Measurements from ENCODE around the gene TTYH3. TPM values are rescaled to one million over a fixed set of nuclear protein-coding genes. Genes with fewer than 3 reads are reported as not detected.

Gene TTYH3
- total RNA-seq, 1 experiment from 2014 or later: 278 TPM

DNA sequence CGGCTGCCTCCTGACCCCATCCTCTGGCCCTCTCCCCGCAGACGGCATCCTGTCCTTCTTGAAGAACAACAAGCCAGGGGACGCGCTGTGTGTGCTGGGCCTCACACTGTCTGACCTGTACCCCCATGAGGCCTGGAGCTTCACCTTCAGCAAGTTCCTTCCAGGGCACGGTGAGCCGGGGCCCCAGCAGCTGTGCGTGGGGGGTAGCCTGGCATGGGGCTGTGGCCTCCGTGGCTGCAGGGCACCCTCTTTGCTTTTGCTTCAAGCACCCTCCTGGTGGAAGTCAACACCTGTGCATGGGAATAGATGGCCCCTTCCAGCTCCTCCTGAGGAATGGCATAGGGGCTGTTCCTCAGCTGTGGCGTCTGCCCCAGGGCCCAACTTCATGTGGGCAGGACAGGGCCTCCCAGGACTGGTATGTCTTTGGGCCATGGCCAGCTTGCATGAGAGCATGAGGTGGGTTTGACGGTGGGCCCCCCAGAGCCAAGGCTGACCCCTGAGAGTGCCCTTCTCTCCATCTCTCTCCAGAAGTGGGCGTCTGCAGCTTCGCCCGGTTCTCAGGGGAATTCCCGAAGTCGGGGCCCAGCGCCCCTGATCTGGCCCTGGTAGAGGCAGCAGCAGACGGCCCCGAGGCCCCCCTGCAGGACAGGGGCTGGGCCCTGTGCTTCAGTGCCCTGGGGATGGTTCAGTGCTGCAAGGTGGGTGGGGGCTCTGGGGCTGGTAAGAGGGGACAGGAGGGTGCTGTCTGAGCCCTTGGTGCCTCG, 76.9 kb downstream of the TTYH3 start:
- Histone ChIP-seq H3K27me3 (ENCODE audit: control insufficient read depth, insufficient read depth, low read length) (no peaks in the 10 kb centered on the region), H3K27ac (ENCODE audit: low read length) (no peak overlapping the region), H3K4me1 (ENCODE audit: control insufficient read depth, insufficient read depth, low read length) (peaks cover 3% of the 10 kb centered on the region; the same call in 1 of the 2 replicates), H3K36me3 (ENCODE audit: control insufficient read depth, insufficient read depth, low read length) (no peaks in the 10 kb centered on the region), H3K4me3 (ENCODE audit: low read depth in 2 of 2, low read length in 2 of 2) (no peak overlapping the region), H3K9me3 (ENCODE audit: control insufficient read depth, insufficient read depth, low read depth, low read length) (no peaks in the 10 kb centered on the region)
- CTCF ChIA-PET: interaction anchor here (0.6 to 1.3 kb wide), 3 partner anchors 10 to 26 kb away, joined by 3 to 5 read pairs (median 4); no protein-coding TSS in a partner anchor
- ATAC-seq: no peak
- in situ Hi-C loops (cut with HindIII; ENCODE audit: low pct_unique_long_range_greater_than_20kb, low sequenced_read_pairs) (no loop called here), intact Hi-C loops (cut with micrococcal nuclease; ENCODE audit: unreplicated experiment) (no loop called here)
- POLR2A ChIA-PET: no interaction called here
- TF ChIP-seq TCF7L2 (IDR thresholded peaks at IDR 0.05; ENCODE audit: low read depth, low read length): no peak
- TF ChIP-seq, protein P1, sequence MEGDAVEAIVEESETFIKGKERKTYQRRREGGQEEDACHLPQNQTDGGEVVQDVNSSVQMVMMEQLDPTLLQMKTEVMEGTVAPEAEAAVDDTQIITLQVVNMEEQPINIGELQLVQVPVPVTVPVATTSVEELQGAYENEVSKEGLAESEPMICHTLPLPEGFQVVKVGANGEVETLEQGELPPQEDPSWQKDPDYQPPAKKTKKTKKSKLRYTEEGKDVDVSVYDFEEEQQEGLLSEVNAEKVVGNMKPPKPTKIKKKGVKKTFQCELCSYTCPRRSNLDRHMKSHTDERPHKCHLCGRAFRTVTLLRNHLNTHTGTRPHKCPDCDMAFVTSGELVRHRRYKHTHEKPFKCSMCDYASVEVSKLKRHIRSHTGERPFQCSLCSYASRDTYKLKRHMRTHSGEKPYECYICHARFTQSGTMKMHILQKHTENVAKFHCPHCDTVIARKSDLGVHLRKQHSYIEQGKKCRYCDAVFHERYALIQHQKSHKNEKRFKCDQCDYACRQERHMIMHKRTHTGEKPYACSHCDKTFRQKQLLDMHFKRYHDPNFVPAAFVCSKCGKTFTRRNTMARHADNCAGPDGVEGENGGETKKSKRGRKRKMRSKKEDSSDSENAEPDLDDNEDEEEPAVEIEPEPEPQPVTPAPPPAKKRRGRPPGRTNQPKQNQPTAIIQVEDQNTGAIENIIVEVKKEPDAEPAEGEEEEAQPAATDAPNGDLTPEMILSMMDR (IDR thresholded peaks at IDR 0.05): no peak
- TF ChIP-seq POLR2AphosphoS5 (IDR thresholded peaks at IDR 0.05; ENCODE audit: low read depth, low read length): no peak
- no peak for TF ChIP-seq SIN3A (IDR thresholded peaks at IDR 0.05; ENCODE audit: borderline replicate concordance, insufficient read depth, low read depth, low read length)
- TF ChIP-seq, protein P2, sequence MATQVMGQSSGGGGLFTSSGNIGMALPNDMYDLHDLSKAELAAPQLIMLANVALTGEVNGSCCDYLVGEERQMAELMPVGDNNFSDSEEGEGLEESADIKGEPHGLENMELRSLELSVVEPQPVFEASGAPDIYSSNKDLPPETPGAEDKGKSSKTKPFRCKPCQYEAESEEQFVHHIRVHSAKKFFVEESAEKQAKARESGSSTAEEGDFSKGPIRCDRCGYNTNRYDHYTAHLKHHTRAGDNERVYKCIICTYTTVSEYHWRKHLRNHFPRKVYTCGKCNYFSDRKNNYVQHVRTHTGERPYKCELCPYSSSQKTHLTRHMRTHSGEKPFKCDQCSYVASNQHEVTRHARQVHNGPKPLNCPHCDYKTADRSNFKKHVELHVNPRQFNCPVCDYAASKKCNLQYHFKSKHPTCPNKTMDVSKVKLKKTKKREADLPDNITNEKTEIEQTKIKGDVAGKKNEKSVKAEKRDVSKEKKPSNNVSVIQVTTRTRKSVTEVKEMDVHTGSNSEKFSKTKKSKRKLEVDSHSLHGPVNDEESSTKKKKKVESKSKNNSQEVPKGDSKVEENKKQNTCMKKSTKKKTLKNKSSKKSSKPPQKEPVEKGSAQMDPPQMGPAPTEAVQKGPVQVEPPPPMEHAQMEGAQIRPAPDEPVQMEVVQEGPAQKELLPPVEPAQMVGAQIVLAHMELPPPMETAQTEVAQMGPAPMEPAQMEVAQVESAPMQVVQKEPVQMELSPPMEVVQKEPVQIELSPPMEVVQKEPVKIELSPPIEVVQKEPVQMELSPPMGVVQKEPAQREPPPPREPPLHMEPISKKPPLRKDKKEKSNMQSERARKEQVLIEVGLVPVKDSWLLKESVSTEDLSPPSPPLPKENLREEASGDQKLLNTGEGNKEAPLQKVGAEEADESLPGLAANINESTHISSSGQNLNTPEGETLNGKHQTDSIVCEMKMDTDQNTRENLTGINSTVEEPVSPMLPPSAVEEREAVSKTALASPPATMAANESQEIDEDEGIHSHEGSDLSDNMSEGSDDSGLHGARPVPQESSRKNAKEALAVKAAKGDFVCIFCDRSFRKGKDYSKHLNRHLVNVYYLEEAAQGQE (IDR thresholded peaks at IDR 0.05; ENCODE audit: insufficient read depth in 1 of 2, low read depth in 2 of 2, low read length in 1 of 2): no peak
- no peak for DNase-seq (ENCODE audit: low read depth, low spot score)
- no TSS peak for BruUV-seq (replicated peaks)

DNA sequence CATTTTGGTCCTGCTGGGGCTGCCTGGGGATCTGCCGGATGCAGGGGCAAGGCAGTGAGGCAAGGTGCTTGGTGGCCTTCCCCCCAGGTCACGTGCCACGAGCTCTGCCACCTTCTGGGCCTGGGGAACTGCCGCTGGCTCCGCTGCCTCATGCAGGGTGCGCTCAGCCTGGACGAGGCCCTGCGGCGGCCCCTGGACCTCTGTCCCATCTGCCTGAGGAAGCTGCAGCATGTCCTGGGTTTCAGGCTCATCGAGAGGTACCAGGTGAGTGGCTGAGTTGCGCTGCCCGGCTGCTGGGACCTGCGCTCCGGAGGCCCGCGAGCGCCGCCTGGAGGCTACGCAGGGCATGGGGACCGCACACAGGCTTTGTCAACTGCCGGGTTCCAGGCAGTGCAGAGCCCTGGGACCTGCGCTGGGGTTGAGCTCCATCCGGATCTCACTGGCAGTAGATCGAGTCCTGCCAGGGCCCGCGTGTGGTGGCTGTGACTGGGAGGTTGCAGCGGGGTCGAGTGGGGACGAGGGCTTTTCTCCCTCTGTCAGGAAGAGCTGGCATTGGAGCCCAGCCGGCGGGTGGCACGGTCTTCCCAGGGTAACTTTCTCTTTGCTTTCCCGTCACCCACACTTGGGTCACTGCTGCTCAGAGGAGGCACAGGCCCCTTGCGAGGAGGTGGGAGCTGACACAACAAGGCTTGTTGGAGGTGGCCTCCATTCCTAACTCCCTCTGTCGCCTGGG, 77.9 kb downstream of the TTYH3 start:
- Histone ChIP-seq H3K9me3 (ENCODE audit: control insufficient read depth, insufficient read depth, low read depth, low read length) (no peaks in the 10 kb centered on the region), H3K4me3 (ENCODE audit: low read depth in 2 of 2, low read length in 2 of 2) (no peak overlapping the region), H3K4me1 (ENCODE audit: control insufficient read depth, insufficient read depth, low read length) (peaks cover 3% of the 10 kb centered on the region; the same call in 1 of the 2 replicates), H3K36me3 (ENCODE audit: control insufficient read depth, insufficient read depth, low read length) (no peaks in the 10 kb centered on the region), H3K27ac (ENCODE audit: low read length) (no peak overlapping the region), H3K27me3 (ENCODE audit: control insufficient read depth, insufficient read depth, low read length) (no peaks in the 10 kb centered on the region)
- BruUV-seq (replicated peaks): no TSS peak
- ATAC-seq (peak; percentile 88), DNase-seq (ENCODE audit: low read depth, low spot score) (peak; percentile 33)
- CTCF ChIA-PET: interaction anchor here (0.5 to 1.8 kb wide), 11 partner anchors 9 to 258 kb away, joined by 3 to 6 read pairs (median 3); no protein-coding TSS in a partner anchor
- POLR2A ChIA-PET: interaction anchor here (0.5 kb wide), 1 partner anchor 152 kb away, joined by 3 read pairs; no protein-coding TSS in a partner anchor
- TF ChIP-seq SIN3A (IDR thresholded peaks at IDR 0.05; ENCODE audit: borderline replicate concordance, insufficient read depth, low read depth, low read length) (no peak), TCF7L2 (IDR thresholded peaks at IDR 0.05; ENCODE audit: low read depth, low read length) (no peak), POLR2AphosphoS5 (IDR thresholded peaks at IDR 0.05; ENCODE audit: low read depth, low read length) (peak; percentile 26; the same call in 1 of the 2 replicates)
- TF ChIP-seq, protein P2 (IDR thresholded peaks at IDR 0.05; ENCODE audit: insufficient read depth in 1 of 2, low read depth in 2 of 2, low read length in 1 of 2): no peak
- TF ChIP-seq, protein P1 (IDR thresholded peaks at IDR 0.05): peak; percentile 100
- in situ Hi-C loops (cut with HindIII; ENCODE audit: low pct_unique_long_range_greater_than_20kb, low sequenced_read_pairs) (no loop called here), intact Hi-C loops (cut with micrococcal nuclease; ENCODE audit: unreplicated experiment) (no loop called here)

Data from Panc1 (cell line).